ENCODE results near the gene UIMC1. TPM values are rescaled to one million over a fixed set of nuclear protein-coding genes. Genes with fewer than 3 reads are reported as not detected.

Gene UIMC1
- total and polyA plus RNA-seq, 2 donors from 2014 or later = 16.2 to 37.9 TPM

DNA sequence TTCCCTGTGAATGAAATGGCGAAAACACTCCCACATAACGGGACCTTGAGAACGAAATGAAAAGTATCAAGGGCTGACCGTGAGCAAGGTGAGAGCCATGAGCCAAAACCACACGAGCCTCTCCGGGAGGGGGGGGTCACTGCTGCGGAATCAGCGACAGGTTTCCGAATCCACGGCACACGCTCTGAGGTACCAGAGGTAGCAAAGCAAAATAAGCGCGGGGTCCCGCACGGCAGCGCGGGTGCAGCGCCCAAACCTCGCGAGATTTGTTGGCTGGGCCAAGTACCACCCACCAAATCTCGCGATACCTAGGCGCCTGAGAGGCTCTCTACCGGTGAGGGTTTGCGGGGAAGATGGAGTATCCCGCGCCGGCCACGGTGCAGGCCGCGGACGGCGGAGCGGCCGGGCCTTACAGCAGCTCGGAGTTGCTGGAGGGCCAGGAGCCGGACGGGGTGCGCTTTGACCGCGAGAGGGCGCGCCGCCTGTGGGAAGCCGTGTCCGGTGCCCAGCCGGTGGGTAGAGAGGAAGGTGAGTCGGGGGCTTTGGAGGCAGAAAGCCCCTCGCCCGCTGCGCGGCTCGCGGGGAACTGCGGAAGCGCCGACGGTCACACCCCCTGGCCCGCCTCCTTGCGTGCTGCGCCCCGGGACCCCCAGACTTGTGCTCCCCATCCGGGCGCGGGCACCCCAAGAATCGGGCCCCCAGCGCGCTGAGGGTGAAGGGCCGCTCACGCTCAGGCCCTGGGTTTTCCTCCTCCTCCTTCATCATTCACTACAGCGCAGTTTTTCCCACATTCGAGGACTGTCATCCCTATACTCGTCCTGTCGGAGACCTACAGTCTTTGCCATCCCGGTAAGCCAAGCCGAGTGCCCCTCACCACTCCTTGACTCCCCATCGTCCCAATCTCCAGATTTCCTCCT, 16.1 kb upstream of the UIMC1 start, which contains the start of gene ZNF346:
Gene ZNF346, plus strand, starts transcription at position 311 of the 917 bp plus-strand sequence. Its CDS starts 43 bp downstream, at position 354.
- FAIRE-seq (no peak), DNase-seq (peak; percentile 95 to 98 (median 96))
- Histone ChIP-seq H3K4me3 (ENCODE audit: low read length in 3 of 3) (peak within 1 kb of the TSS; percentile 89 to 95 (median 93)), H3K27ac (ENCODE audit: low read depth in 2 of 2, low read length in 2 of 2) (peak within 1 kb of the TSS; percentile 66 to 76), H3K9ac (ENCODE audit: low read length in 3 of 3) (peak within 1 kb of the TSS; percentile 65 to 91 (median 87)), H3K27me3 (ENCODE audit: control insufficient read depth, insufficient read depth, low read length) (no peaks in the 10 kb centered on the region), H3K4me1 (ENCODE audit: control insufficient read depth in 2 of 3, insufficient read depth in 2 of 3, low read depth in 1 of 3, low read length in 3 of 3) (peaks cover 0 to 9% (median 0%) of the 10 kb centered on the region in 3 donors), H3K36me3 (ENCODE audit: control insufficient read depth in 2 of 3, insufficient read depth in 3 of 3, low read length in 3 of 3) (peaks cover 0 to 3% (median 0%) of the 10 kb centered on the region in 3 donors), H3K9me3 (ENCODE audit: control insufficient read depth in 2 of 3, insufficient read depth in 1 of 3, low read length in 3 of 3) (no peaks in the 10 kb centered on the region)
- intact Hi-C loops (cut with DNase I) = no loop called here
- TF ChIP-seq, protein P1, sequence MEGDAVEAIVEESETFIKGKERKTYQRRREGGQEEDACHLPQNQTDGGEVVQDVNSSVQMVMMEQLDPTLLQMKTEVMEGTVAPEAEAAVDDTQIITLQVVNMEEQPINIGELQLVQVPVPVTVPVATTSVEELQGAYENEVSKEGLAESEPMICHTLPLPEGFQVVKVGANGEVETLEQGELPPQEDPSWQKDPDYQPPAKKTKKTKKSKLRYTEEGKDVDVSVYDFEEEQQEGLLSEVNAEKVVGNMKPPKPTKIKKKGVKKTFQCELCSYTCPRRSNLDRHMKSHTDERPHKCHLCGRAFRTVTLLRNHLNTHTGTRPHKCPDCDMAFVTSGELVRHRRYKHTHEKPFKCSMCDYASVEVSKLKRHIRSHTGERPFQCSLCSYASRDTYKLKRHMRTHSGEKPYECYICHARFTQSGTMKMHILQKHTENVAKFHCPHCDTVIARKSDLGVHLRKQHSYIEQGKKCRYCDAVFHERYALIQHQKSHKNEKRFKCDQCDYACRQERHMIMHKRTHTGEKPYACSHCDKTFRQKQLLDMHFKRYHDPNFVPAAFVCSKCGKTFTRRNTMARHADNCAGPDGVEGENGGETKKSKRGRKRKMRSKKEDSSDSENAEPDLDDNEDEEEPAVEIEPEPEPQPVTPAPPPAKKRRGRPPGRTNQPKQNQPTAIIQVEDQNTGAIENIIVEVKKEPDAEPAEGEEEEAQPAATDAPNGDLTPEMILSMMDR (IDR thresholded peaks at IDR 0.05; ENCODE audit: borderline replicate concordance, extremely low read depth, insufficient read depth) = peak; percentile 44

- intact Hi-C loops (cut with DNase I) = no loop called here
- Histone ChIP-seq H3K27me3 (ENCODE audit: control insufficient read depth, insufficient read depth, low read length) (no peaks in the 10 kb centered on the region), H3K4me1 (ENCODE audit: control insufficient read depth in 2 of 3, insufficient read depth in 2 of 3, low read depth in 1 of 3, low read length in 3 of 3) (peaks cover 0 to 9% (median 0%) of the 10 kb centered on the region in 3 donors), H3K27ac (ENCODE audit: low read depth in 2 of 2, low read length in 2 of 2) (no peak overlapping the region), H3K36me3 (ENCODE audit: control insufficient read depth in 2 of 3, insufficient read depth in 3 of 3, low read length in 3 of 3) (no peaks in the 10 kb centered on the region), H3K4me3 (ENCODE audit: low read length in 3 of 3) (no peak overlapping the region), H3K9me3 (ENCODE audit: control insufficient read depth in 2 of 3, insufficient read depth in 1 of 3, low read length in 3 of 3) (no peaks in the 10 kb centered on the region), H3K9ac (ENCODE audit: low read length in 3 of 3) (no peak overlapping the region)
- DNase-seq (no peak), FAIRE-seq (no peak)
- TF ChIP-seq, protein P1 (IDR thresholded peaks at IDR 0.05; ENCODE audit: borderline replicate concordance, extremely low read depth, insufficient read depth) = no peak
Measured at GRCh38 chr5:177020033-177020432, 13.5 kb upstream of the UIMC1 start.

- intact Hi-C loops (cut with DNase I) = no loop called here
- H3K9ac ChIP-seq (ENCODE audit: low read length in 3 of 3) = no peak overlapping the region
- no peaks in the 10 kb centered on the region for H3K36me3 ChIP-seq (ENCODE audit: control insufficient read depth in 2 of 3, insufficient read depth in 3 of 3, low read length in 3 of 3)
- H3K4me3 ChIP-seq (ENCODE audit: low read length in 3 of 3) = no peak overlapping the region
- peaks cover 0 to 6% (median 0%) of the 10 kb centered on the region in 3 donors for H3K4me1 ChIP-seq (ENCODE audit: control insufficient read depth in 2 of 3, insufficient read depth in 2 of 3, low read depth in 1 of 3, low read length in 3 of 3)
- no peak for DNase-seq
- TF ChIP-seq, protein P1 (IDR thresholded peaks at IDR 0.05; ENCODE audit: borderline replicate concordance, extremely low read depth, insufficient read depth) = no peak
- no peak overlapping the region for H3K27ac ChIP-seq (ENCODE audit: low read depth in 2 of 2, low read length in 2 of 2)
- FAIRE-seq = no peak
- H3K9me3 ChIP-seq (ENCODE audit: control insufficient read depth in 2 of 3, insufficient read depth in 1 of 3, low read length in 3 of 3) = no peaks in the 10 kb centered on the region
- no peaks in the 10 kb centered on the region for H3K27me3 ChIP-seq (ENCODE audit: control insufficient read depth, insufficient read depth, low read length)
Measured at GRCh38 chr5:177018341-177018740, 11.8 kb upstream of the UIMC1 start.
